Neural cell (in vitro differentiated cells): ENCODE data around the gene ANTXR1. TPM values are rescaled to one million over a fixed set of nuclear protein-coding genes. Genes with fewer than 3 reads are reported as not detected.

Experiments used
- H2AFZ ChIP-seq: fragments of 200-600, 300-800 bp; sonication (generic), shearing (Covaris generic); 2 replicates; pipeline ENCODE4 v1.6.0; 2014; ENCODE audit warnings: low read depth, mild to moderate bottlenecking, antibody characterized with exemption, low read length, moderate library complexity
- H3F3A ChIP-seq: fragments of 200-600 bp; shearing (Covaris generic); 2 replicates; pipeline ENCODE4 v1.6.1; 2016; ENCODE audit warnings: mild to moderate bottlenecking, moderate library complexity, mixed read lengths, antibody characterized with exemption, low read length; ENCODE audit not compliant: insufficient read depth, poor library complexity, severe bottlenecking
- H3K27ac ChIP-seq: fragments of 200-600, 300-800 bp; sonication (generic), shearing (Covaris generic); 2 replicates; pipeline ENCODE4 v1.5.1; 2014; ENCODE audit warnings: mild to moderate bottlenecking, low read length, moderate library complexity
- H3K27me3 ChIP-seq: fragments of 300-800, 200-600 bp; sonication (generic), shearing (Covaris generic); 2 replicates; pipeline ENCODE4 v1.6.0; 2014; ENCODE audit warnings: mild to moderate bottlenecking, low read depth, low read length, moderate library complexity; ENCODE audit not compliant: insufficient read depth
- H3K36me3 ChIP-seq: fragments of 300-800, 200-600 bp; sonication (generic), shearing (Covaris generic); 2 replicates; pipeline ENCODE4 v1.5.1; 2014; ENCODE audit warnings: mild to moderate bottlenecking, antibody characterized with exemption, low read length, moderate library complexity; ENCODE audit not compliant: insufficient read depth
- H3K4me2 ChIP-seq: fragments of 300-800, 200-600 bp; sonication (generic), shearing (Covaris generic); 2 replicates; pipeline ENCODE4 v1.6.0; 2014; ENCODE audit warnings: mild to moderate bottlenecking, low read length
- H3K4me3 ChIP-seq: fragments of 300-800, 200-600 bp; sonication (generic), shearing (Covaris generic); 2 replicates; pipeline ENCODE4 v1.5.1; 2014; ENCODE audit warnings: mild to moderate bottlenecking, low read length, moderate library complexity
- H3K79me2 ChIP-seq: fragments of 200-600 bp; shearing (Covaris generic); replicated peaks from 2 replicates; pipeline ENCODE4 v1.6.0; 2014; ENCODE audit warnings: mild to moderate bottlenecking, low read length, moderate library complexity; ENCODE audit not compliant: insufficient read depth
- H3K9ac ChIP-seq: fragments of 300-800, 200-600 bp; sonication (generic), shearing (Covaris generic); 2 replicates; pipeline ENCODE4 v1.6.1; 2016; ENCODE audit warnings: mild to moderate bottlenecking, low read length, mixed read lengths
- H3K9me2 ChIP-seq: fragments of 200-600 bp; shearing (Covaris generic); 2 replicates; pipeline ENCODE4 v1.6.1; 2016; ENCODE audit warnings: mild to moderate bottlenecking, low read length, mixed read lengths; ENCODE audit not compliant: insufficient read depth
- H3K9me3 ChIP-seq: fragments of 200-600, 300-800 bp; sonication (generic), shearing (Covaris generic); 2 replicates; pipeline ENCODE4 v1.6.1; 2016; ENCODE audit warnings: mild to moderate bottlenecking, mixed run types, low read length, moderate library complexity, mixed read lengths
- H4K20me1 ChIP-seq: fragments of 200-600 bp; shearing (Covaris generic); 2 replicates; pipeline ENCODE4 v1.6.1; 2016; ENCODE audit warnings: mild to moderate bottlenecking, mixed run types; ENCODE audit not compliant: insufficient read depth
- EP300 ChIP-seq: fragments of 450-650 bp; conservative IDR thresholded peaks from 2 replicates; pipeline ENCODE4 v1.6.1; 2014; ENCODE audit warnings: antibody characterized with exemption, mild to moderate bottlenecking, moderate library complexity; ENCODE audit not compliant: poor library complexity, severe bottlenecking
- EZH2 ChIP-seq: fragments of 200-600, 300-800 bp; shearing (Covaris generic), sonication (generic); IDR thresholded peaks from 2 replicates; pipeline ENCODE4 v1.6.1; 2014; ENCODE audit warnings: antibody characterized with exemption, low read length, borderline replicate concordance, mild to moderate bottlenecking; ENCODE audit not compliant: insufficient read depth, poor library complexity, severe bottlenecking
- MXI1 ChIP-seq: fragments of 450-650 bp; conservative IDR thresholded peaks from 2 replicates; pipeline ENCODE4 v1.6.1; 2014; ENCODE audit warnings: antibody characterized with exemption, mild to moderate bottlenecking; ENCODE audit not compliant: poor library complexity, severe bottlenecking
- POLR2AphosphoS5 ChIP-seq: IDR thresholded peaks from 2 replicates; pipeline ENCODE4 v1.6.1; 2012
- RAD21 ChIP-seq: fragments of 450-650 bp; conservative IDR thresholded peaks from 2 replicates; pipeline ENCODE4 v1.6.1; 2014; ENCODE audit warnings: antibody characterized with exemption, mild to moderate bottlenecking, moderate library complexity
- SMC3 ChIP-seq: fragments of 450-650 bp; conservative IDR thresholded peaks from 2 replicates; pipeline ENCODE4 v1.6.1; 2014; ENCODE audit warnings: antibody characterized with exemption, mild to moderate bottlenecking, moderate library complexity; ENCODE audit not compliant: poor library complexity
- TAF1 ChIP-seq: IDR thresholded peaks from 2 replicates; pipeline ENCODE4 v1.6.1; 2012; ENCODE audit warnings: low read depth
- polyA plus RNA-seq: library from polyadenylated mRNA; depleted of rRNA; stranded (reverse); fragments of >200 nt; gene quantifications from 2 replicates; pipeline ENCODE4 v1.2.3, GENCODE V29; 2014
- TF ChIP-seq, protein P1 (sequence below): fragments of 450-650 bp; IDR thresholded peaks from 2 replicates; pipeline ENCODE4 v1.5.1; 2014; ENCODE audit warnings: antibody characterized with exemption, mild to moderate bottlenecking, moderate library complexity; ENCODE audit not compliant: poor library complexity, severe bottlenecking
- TF ChIP-seq, protein P2 (sequence below): IDR thresholded peaks from 2 replicates; pipeline ENCODE4 v1.6.1; 2012; ENCODE audit warnings: borderline replicate concordance

Gene ANTXR1
- polyA plus RNA-seq, 1 donor from 2014 or later, result 4.9 TPM

DNA sequence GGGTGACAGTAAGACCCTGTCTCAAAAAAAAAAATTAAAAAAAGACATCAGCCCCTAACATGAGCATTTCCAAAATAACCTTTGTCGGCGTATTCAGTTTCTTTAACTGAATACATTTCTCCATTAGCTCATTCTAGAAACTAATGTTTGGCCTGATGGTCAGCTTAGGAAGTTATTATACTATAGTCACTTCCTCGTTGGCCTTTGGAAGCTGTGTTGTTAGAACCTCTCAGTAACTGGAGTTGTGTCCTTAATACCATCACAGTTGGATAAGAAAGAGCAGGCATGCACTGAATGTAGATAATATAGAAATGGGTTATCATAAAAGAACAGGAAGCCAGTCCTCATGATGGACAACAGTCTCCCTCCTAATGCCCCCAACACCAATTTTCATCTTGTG is 112.8 kb downstream of the ANTXR1 start:
- TF ChIP-seq POLR2AphosphoS5 (no peak), EZH2 (no peak), MXI1 (no peak), SMC3 (no peak), TAF1 (no peak), RAD21 (no peak), EP300 (no peak)
- TF ChIP-seq, protein P1, sequence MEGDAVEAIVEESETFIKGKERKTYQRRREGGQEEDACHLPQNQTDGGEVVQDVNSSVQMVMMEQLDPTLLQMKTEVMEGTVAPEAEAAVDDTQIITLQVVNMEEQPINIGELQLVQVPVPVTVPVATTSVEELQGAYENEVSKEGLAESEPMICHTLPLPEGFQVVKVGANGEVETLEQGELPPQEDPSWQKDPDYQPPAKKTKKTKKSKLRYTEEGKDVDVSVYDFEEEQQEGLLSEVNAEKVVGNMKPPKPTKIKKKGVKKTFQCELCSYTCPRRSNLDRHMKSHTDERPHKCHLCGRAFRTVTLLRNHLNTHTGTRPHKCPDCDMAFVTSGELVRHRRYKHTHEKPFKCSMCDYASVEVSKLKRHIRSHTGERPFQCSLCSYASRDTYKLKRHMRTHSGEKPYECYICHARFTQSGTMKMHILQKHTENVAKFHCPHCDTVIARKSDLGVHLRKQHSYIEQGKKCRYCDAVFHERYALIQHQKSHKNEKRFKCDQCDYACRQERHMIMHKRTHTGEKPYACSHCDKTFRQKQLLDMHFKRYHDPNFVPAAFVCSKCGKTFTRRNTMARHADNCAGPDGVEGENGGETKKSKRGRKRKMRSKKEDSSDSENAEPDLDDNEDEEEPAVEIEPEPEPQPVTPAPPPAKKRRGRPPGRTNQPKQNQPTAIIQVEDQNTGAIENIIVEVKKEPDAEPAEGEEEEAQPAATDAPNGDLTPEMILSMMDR, result no peak
- TF ChIP-seq, protein P2, sequence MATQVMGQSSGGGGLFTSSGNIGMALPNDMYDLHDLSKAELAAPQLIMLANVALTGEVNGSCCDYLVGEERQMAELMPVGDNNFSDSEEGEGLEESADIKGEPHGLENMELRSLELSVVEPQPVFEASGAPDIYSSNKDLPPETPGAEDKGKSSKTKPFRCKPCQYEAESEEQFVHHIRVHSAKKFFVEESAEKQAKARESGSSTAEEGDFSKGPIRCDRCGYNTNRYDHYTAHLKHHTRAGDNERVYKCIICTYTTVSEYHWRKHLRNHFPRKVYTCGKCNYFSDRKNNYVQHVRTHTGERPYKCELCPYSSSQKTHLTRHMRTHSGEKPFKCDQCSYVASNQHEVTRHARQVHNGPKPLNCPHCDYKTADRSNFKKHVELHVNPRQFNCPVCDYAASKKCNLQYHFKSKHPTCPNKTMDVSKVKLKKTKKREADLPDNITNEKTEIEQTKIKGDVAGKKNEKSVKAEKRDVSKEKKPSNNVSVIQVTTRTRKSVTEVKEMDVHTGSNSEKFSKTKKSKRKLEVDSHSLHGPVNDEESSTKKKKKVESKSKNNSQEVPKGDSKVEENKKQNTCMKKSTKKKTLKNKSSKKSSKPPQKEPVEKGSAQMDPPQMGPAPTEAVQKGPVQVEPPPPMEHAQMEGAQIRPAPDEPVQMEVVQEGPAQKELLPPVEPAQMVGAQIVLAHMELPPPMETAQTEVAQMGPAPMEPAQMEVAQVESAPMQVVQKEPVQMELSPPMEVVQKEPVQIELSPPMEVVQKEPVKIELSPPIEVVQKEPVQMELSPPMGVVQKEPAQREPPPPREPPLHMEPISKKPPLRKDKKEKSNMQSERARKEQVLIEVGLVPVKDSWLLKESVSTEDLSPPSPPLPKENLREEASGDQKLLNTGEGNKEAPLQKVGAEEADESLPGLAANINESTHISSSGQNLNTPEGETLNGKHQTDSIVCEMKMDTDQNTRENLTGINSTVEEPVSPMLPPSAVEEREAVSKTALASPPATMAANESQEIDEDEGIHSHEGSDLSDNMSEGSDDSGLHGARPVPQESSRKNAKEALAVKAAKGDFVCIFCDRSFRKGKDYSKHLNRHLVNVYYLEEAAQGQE, result no peak
- Histone ChIP-seq H3K79me2 (no peaks in the 10 kb centered on the region), H3K36me3 (peaks cover 4% of the 10 kb centered on the region), H3K27ac (no peak overlapping the region), H3K9me2 (no peaks in the 10 kb centered on the region), H3K9ac (no peak overlapping the region), H4K20me1 (no peaks in the 10 kb centered on the region), H3K4me3 (no peak overlapping the region), H3K27me3 (no peaks in the 10 kb centered on the region), H3F3A (no peaks in the 10 kb centered on the region), H3K9me3 (no peaks in the 10 kb centered on the region), H3K4me2 (no peak overlapping the region), H2AFZ (no peak overlapping the region)

DNA sequence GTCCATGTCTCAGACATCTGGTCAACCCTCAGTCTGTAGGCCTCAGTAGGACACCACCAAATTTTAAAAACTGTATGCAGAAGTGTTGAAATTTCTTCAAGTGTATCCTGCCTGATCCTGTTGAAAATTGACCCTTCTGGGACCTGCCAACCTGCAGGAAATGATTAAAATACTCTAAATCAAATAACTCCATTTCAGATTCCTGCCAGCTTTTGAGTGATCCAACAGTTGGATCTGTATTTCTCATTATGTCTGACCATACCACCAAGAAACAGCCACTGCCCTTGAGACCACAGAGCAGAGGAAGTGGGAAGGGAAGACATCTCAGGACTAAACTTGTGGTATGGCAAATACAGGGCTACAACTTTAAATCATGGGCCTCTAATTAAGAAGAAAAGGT is 113.4 kb downstream of the ANTXR1 start:
- Histone ChIP-seq H3K36me3 (peaks cover 4% of the 10 kb centered on the region), H2AFZ (no peak overlapping the region), H3K9ac (no peak overlapping the region), H3K27ac (no peak overlapping the region), H3K9me2 (no peaks in the 10 kb centered on the region), H3K27me3 (no peaks in the 10 kb centered on the region), H4K20me1 (no peaks in the 10 kb centered on the region), H3K9me3 (no peaks in the 10 kb centered on the region), H3K79me2 (no peaks in the 10 kb centered on the region), H3K4me2 (no peak overlapping the region), H3F3A (no peaks in the 10 kb centered on the region), H3K4me3 (no peak overlapping the region)
- TF ChIP-seq, protein P2, result no peak
- TF ChIP-seq, protein P1, result no peak
- no peak for TF ChIP-seq POLR2AphosphoS5
- TF ChIP-seq RAD21, result no peak
- TF ChIP-seq TAF1, result no peak
- TF ChIP-seq EZH2, result no peak
- TF ChIP-seq SMC3, result no peak
- no peak for TF ChIP-seq MXI1
- TF ChIP-seq EP300, result no peak
